Measurements from ENCODE around the gene HES6. TPM values are rescaled to one million over a fixed set of nuclear protein-coding genes. Genes with fewer than 3 reads are reported as not detected.

The HES6 gene
- total and polyA plus RNA-seq, 2 experiments from 2014 or later: 0.86 to 1.3 TPM

- no peaks in the 10 kb centered on the region for H3K9me2 ChIP-seq (ENCODE audit: insufficient read depth)
- DNase-seq: peak; percentile 97
- WGBS, 2 experiments (ENCODE audit: low coverage in 1 of 2, low lambda C conversion rate in 2 of 2, missing lambda C conversion rate in 2 of 2): 1 to 3% methylated on average over 46 to 63 of the region's 65 CpGs
- no peaks in the 10 kb centered on the region for H3K9me3 ChIP-seq (ENCODE audit: low read depth)
- H3K36me3 ChIP-seq (ENCODE audit: low read depth): no peaks in the 10 kb centered on the region
- peak within 1 kb of the TSS; percentile 75 for H3K4me3 ChIP-seq
- H3K27ac ChIP-seq: peak within 1 kb of the TSS; percentile 99
- H4K20me1 ChIP-seq (ENCODE audit: insufficient read depth): no peaks in the 10 kb centered on the region
- in situ Hi-C loops (cut with MboI): no loop called here
- H3K79me2 ChIP-seq (ENCODE audit: insufficient read depth): peaks cover 28% of the 10 kb centered on the region
- no peaks in the 10 kb centered on the region for H3K27me3 ChIP-seq (replicated peaks; ENCODE audit: insufficient read depth)
- peak within 1 kb of the TSS; percentile 75 for H3K4me2 ChIP-seq (ENCODE audit: unreplicated experiment)
- TF ChIP-seq EZH2 (IDR thresholded peaks at IDR 0.05; ENCODE audit: insufficient read depth, poor library complexity, severe bottlenecking): no peak
- TF ChIP-seq EZH2phosphoT487 (IDR thresholded peaks at IDR 0.05; ENCODE audit: insufficient read depth, low read depth): no peak
- peaks cover 23% of the 10 kb centered on the region for H3K4me1 ChIP-seq (ENCODE audit: insufficient read depth)
- H2AFZ ChIP-seq: peak within 1 kb of the TSS; percentile 72
- H3F3A ChIP-seq (ENCODE audit: insufficient read depth): peaks cover 22% of the 10 kb centered on the region
- H3K9ac ChIP-seq: peak within 1 kb of the TSS; percentile 94
Measured at GRCh38 chr2:238287737-238288649, 48.2 kb upstream of the HES6 start, which contains the start of gene PER2. Gene PER2, minus strand, starts transcription at chr2:238288610. Its CDS starts 10,674 bp downstream, at chr2:238277936.

- no peaks in the 10 kb centered on the region for H3K27me3 ChIP-seq (replicated peaks; ENCODE audit: insufficient read depth)
- no peak overlapping the region for H2AFZ ChIP-seq
- in situ Hi-C loops (cut with MboI): no loop called here
- H3K9me2 ChIP-seq (ENCODE audit: insufficient read depth): no peaks in the 10 kb centered on the region
- H3K9ac ChIP-seq: peak overlapping the region; percentile 94
- no peaks in the 10 kb centered on the region for H4K20me1 ChIP-seq (ENCODE audit: insufficient read depth)
- peak overlapping the region; percentile 99 for H3K27ac ChIP-seq
- peaks cover 23% of the 10 kb centered on the region for H3K4me1 ChIP-seq (ENCODE audit: insufficient read depth)
- peak overlapping the region; percentile 75 for H3K4me2 ChIP-seq (ENCODE audit: unreplicated experiment)
- H3K4me3 ChIP-seq: peak overlapping the region; percentile 75
- 29 to 36% methylated on average over 11 of the region's 11 CpGs for WGBS, 2 experiments (ENCODE audit: low coverage in 1 of 2, low lambda C conversion rate in 2 of 2, missing lambda C conversion rate in 2 of 2)
- TF ChIP-seq EZH2phosphoT487 (IDR thresholded peaks at IDR 0.05; ENCODE audit: insufficient read depth, low read depth): no peak
- no peak for TF ChIP-seq EZH2 (IDR thresholded peaks at IDR 0.05; ENCODE audit: insufficient read depth, poor library complexity, severe bottlenecking)
- peaks cover 36% of the 10 kb centered on the region for H3K79me2 ChIP-seq (ENCODE audit: insufficient read depth)
- H3K9me3 ChIP-seq (ENCODE audit: low read depth): no peaks in the 10 kb centered on the region
- peaks cover 22% of the 10 kb centered on the region for H3F3A ChIP-seq (ENCODE audit: insufficient read depth)
- DNase-seq: peak; percentile 52
- no peaks in the 10 kb centered on the region for H3K36me3 ChIP-seq (ENCODE audit: low read depth)
Measured at GRCh38 chr2:238286987-238287736, 47.3 kb upstream of the HES6 start.

- no peaks in the 10 kb centered on the region for H3K9me2 ChIP-seq (ENCODE audit: insufficient read depth)
- H4K20me1 ChIP-seq (ENCODE audit: insufficient read depth): no peaks in the 10 kb centered on the region
- peak overlapping the region; percentile 94 for H3K9ac ChIP-seq
- DNase-seq: peak; percentile 92
- H3K27ac ChIP-seq: peak overlapping the region; percentile 99
- in situ Hi-C loops (cut with MboI): no loop called here
- TF ChIP-seq EZH2 (IDR thresholded peaks at IDR 0.05; ENCODE audit: insufficient read depth, poor library complexity, severe bottlenecking) (no peak), EZH2phosphoT487 (IDR thresholded peaks at IDR 0.05; ENCODE audit: insufficient read depth, low read depth) (no peak)
- H3K27me3 ChIP-seq (replicated peaks; ENCODE audit: insufficient read depth): no peaks in the 10 kb centered on the region
- no peak overlapping the region; the same call in 1 of the 2 replicates for H2AFZ ChIP-seq
- H3K9me3 ChIP-seq (ENCODE audit: low read depth): no peaks in the 10 kb centered on the region
- WGBS, 2 experiments (ENCODE audit: low coverage in 1 of 2, low lambda C conversion rate in 2 of 2, missing lambda C conversion rate in 2 of 2): 25 to 29% methylated on average over 7 of the region's 7 CpGs
- H3K4me3 ChIP-seq: peak overlapping the region; percentile 75
- peaks cover 22% of the 10 kb centered on the region for H3F3A ChIP-seq (ENCODE audit: insufficient read depth)
- peaks cover 23% of the 10 kb centered on the region for H3K4me1 ChIP-seq (ENCODE audit: insufficient read depth)
- H3K4me2 ChIP-seq (ENCODE audit: unreplicated experiment): peak overlapping the region; percentile 75
- H3K36me3 ChIP-seq (ENCODE audit: low read depth): no peaks in the 10 kb centered on the region
- peaks cover 42% of the 10 kb centered on the region for H3K79me2 ChIP-seq (ENCODE audit: insufficient read depth)
Measured at GRCh38 chr2:238286551-238286950, 46.7 kb upstream of the HES6 start.

DNA sequence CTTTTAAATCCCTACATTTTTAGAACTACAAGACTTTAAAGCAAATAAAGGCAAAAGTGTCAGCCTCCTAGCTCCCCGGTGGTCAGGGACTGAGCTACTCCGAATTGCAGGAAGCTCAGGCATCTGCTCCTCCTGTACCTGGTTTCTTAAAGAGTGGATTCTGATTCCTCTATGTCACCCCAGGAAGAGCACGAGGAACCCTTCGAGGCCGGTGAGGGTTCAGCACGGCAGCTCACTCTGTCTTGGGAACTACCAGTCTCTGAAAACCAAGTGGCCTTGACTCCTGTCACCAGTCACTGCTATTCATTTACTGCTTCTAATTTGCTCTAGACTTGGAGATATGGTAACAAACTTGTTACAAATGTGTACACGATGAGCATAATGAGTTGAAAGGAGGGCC, 46.3 kb upstream of the HES6 start:
- H2AFZ ChIP-seq: no peak overlapping the region; the same call in 1 of the 2 replicates
- in situ Hi-C loops (cut with MboI): no loop called here
- H3K4me2 ChIP-seq (ENCODE audit: unreplicated experiment): peak overlapping the region; percentile 75

More for the DNA sequence above, 46.3 kb upstream of the HES6 start:
- Histone ChIP-seq H3F3A (ENCODE audit: insufficient read depth) (peaks cover 22% of the 10 kb centered on the region), H3K27me3 (replicated peaks; ENCODE audit: insufficient read depth) (no peaks in the 10 kb centered on the region), H4K20me1 (ENCODE audit: insufficient read depth) (no peaks in the 10 kb centered on the region), H3K4me1 (ENCODE audit: insufficient read depth) (peaks cover 23% of the 10 kb centered on the region), H3K9me2 (ENCODE audit: insufficient read depth) (no peaks in the 10 kb centered on the region), H3K9me3 (ENCODE audit: low read depth) (no peaks in the 10 kb centered on the region), H3K4me3 (peak overlapping the region; percentile 75; the same call in 1 of the 2 replicates), H3K79me2 (ENCODE audit: insufficient read depth) (peaks cover 46% of the 10 kb centered on the region), H3K9ac (peak overlapping the region; percentile 94), H3K27ac (peak overlapping the region; percentile 99), H3K36me3 (ENCODE audit: low read depth) (no peaks in the 10 kb centered on the region)
- TF ChIP-seq EZH2 (IDR thresholded peaks at IDR 0.05; ENCODE audit: insufficient read depth, poor library complexity, severe bottlenecking) (no peak), EZH2phosphoT487 (IDR thresholded peaks at IDR 0.05; ENCODE audit: insufficient read depth, low read depth) (no peak)
- no peak for DNase-seq
- 13 to 15% methylated on average over 7 of the region's 7 CpGs for WGBS, 2 experiments (ENCODE audit: low coverage in 1 of 2, low lambda C conversion rate in 2 of 2, missing lambda C conversion rate in 2 of 2)
